CD4-positive, alpha-beta T cell (primary cell): ENCODE data around the gene ZNF132. TPM values are rescaled to one million over a fixed set of nuclear protein-coding genes. Genes with fewer than 3 reads are reported as not detected.

Source experiments
- ATAC-seq: fragments of 200-7000 bp; cut with Tn5 transposase; one replicate; pipeline ENCODE4 v1.10.0; 2022; ENCODE audit warnings: mild to moderate bottlenecking; ENCODE audit not compliant: poor library complexity
- CTCF ChIA-PET: fragments of 350-600 bp; sonication (Branson Sonifier 250); formaldehyde crosslinking; loops from one replicate; lab custom pipeline; 2021; ENCODE audit warnings: antibody characterized with exemption, inconsistent platforms; lab: Charles Lee
- POLR2A ChIA-PET: fragments of 350-600 bp; sonication (Branson Sonifier 250); formaldehyde crosslinking; loops from one replicate; lab custom pipeline; 2021; ENCODE audit warnings: antibody characterized with exemption, inconsistent platforms; lab: Charles Lee
- DNase-seq, 14 experiments: peaks; one replicate each; pipeline ENCODE4 v3.0.0-alpha.2; 2013 to 2020; ENCODE audit warnings: mixed read lengths in 2 of 14
- H3K27ac ChIP-seq, 2 donors: one replicate each; pipeline versions ENCODE4 v1.5.1 to v1.7.0; 2013; ENCODE audit warnings: low read length in 2 of 2, low read depth in 1 of 2, mild to moderate bottlenecking in 1 of 2
- H3K27me3 ChIP-seq, 2 experiments: 1 replicate in 1 of 2; 2 replicates in 1 of 2; pipeline versions ENCODE4 v1.6.1 to v1.7.0; 2013; ENCODE audit warnings: low read length in 2 of 2, control low read depth in 1 of 2, mild to moderate bottlenecking in 1 of 2, moderate library complexity in 1 of 2; ENCODE audit not compliant: insufficient read depth in 2 of 2, control insufficient read depth in 1 of 2
- H3K36me3 ChIP-seq: one replicate; pipeline ENCODE4 v1.6.1; 2013; ENCODE audit warnings: low read length, control low read depth; ENCODE audit not compliant: insufficient read depth
- H3K4me1 ChIP-seq: one replicate; pipeline ENCODE4 v1.6.1; 2013; ENCODE audit warnings: low read length, control low read depth; ENCODE audit not compliant: insufficient read depth
- H3K4me3 ChIP-seq: one replicate; pipeline ENCODE4 v1.5.1; 2013; ENCODE audit warnings: mild to moderate bottlenecking, low read length, moderate library complexity
- H3K9me3 ChIP-seq, 2 experiments: 1 replicate in 1 of 2; 2 replicates in 1 of 2; pipeline versions ENCODE4 v1.6.1 to v1.7.0; 2013; ENCODE audit warnings: low read length in 2 of 2, mild to moderate bottlenecking in 2 of 2, control low read depth in 1 of 2, moderate library complexity in 1 of 2; ENCODE audit not compliant: control insufficient read depth in 1 of 2, insufficient read depth in 1 of 2
- H3K27ac Mint-ChIP-seq: one replicate; pipeline ENCODE4 v1.8.0; 2020; ENCODE audit warnings: mixed read lengths
- H3K27me3 Mint-ChIP-seq: one replicate; pipeline ENCODE4 v1.8.0; 2021; ENCODE audit warnings: mixed read lengths
- H3K36me3 Mint-ChIP-seq: one replicate; pipeline ENCODE4 v1.8.0; 2021; ENCODE audit warnings: low read depth, mixed read lengths
- H3K4me1 Mint-ChIP-seq: one replicate; pipeline ENCODE4 v1.8.0; 2021; ENCODE audit warnings: low read depth, mixed read lengths
- H3K4me3 Mint-ChIP-seq: one replicate; pipeline ENCODE4 v1.8.0; 2020; ENCODE audit warnings: mild to moderate bottlenecking, mixed read lengths
- H3K9me3 Mint-ChIP-seq: one replicate; pipeline ENCODE4 v1.8.0; 2020; ENCODE audit warnings: mixed read lengths
- CTCF ChIP-seq: fragments of 200-600 bp; IDR thresholded peaks from one replicate; pipeline ENCODE4 v1.8.0; 2022; ENCODE audit warnings: antibody characterized with exemption, mild to moderate bottlenecking
- intact Hi-C, 2 experiments: fragments of 100-400 bp; cut with DNase I in 1 of 2; cut with micrococcal nuclease in 1 of 2; formaldehyde crosslinking; loops; one replicate each; pipeline versions ENCODE4 v1.15.1 to v1.9.0; 2023 to 2025; cut with DNase I, micrococcal nuclease
- total RNA-seq, 174 experiments: library from RNA in 2 of 174; stranded (reverse) in 2 of 174; gene quantifications; one replicate each; pipeline ENCODE4 v1.2.3 and lab custom pipeline; 2021 to 2026

Gene ZNF132
- total RNA-seq, 2 experiments from 2014 or later = 1.0 to 1.4 TPM

GRCh38 chr19:58428617-58429016 is 11.3 kb downstream of the ZNF132 start:
- no peaks in the 10 kb centered on the region for H3K27me3 Mint-ChIP-seq
- Histone ChIP-seq H3K4me3 (no peak overlapping the region), H3K36me3 (no peaks in the 10 kb centered on the region), H3K27ac (no peak overlapping the region), H3K9me3 (peaks cover 40 to 56% of the 10 kb centered on the region in 2 experiments), H3K27me3 (no peaks in the 10 kb centered on the region), H3K4me1 (no peaks in the 10 kb centered on the region)
- H3K4me1 Mint-ChIP-seq = no peaks in the 10 kb centered on the region
- H3K4me3 Mint-ChIP-seq = no peak overlapping the region
- CTCF ChIA-PET = no interaction called here
- intact Hi-C loops = no loop called here
- TF ChIP-seq CTCF = no peak
- H3K36me3 Mint-ChIP-seq = peaks cover 39% of the 10 kb centered on the region
- H3K27ac Mint-ChIP-seq = no peak overlapping the region
- no peak for ATAC-seq
- DNase-seq = no peak
- POLR2A ChIA-PET = no interaction called here
- peaks cover 17% of the 10 kb centered on the region for H3K9me3 Mint-ChIP-seq

DNA sequence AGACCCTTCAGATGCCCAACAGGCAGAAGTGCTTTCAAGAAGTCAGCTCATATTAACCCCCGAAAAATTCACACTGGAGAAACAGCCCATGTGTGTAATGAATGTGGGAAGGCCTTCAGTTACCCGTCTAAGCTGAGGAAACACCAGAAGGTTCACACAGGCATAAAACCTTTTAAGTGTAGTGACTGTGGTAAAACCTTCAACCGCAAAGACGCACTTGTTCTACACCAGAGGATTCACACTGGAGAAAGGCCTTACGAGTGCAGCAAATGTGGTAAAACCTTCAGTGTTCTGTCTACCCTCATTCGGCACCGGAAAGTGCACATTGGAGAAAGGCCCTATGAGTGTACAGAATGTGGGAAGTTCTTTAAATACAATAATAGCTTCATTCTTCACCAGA is 22.9 kb downstream of the ZNF132 start:
- Histone ChIP-seq H3K4me1 (no peaks in the 10 kb centered on the region), H3K27me3 (no peaks in the 10 kb centered on the region), H3K36me3 (peaks cover 21% of the 10 kb centered on the region), H3K27ac (no peak overlapping the region), H3K9me3 (no peaks in the 10 kb centered on the region), H3K4me3 (no peak overlapping the region)
- ATAC-seq = no peak
- intact Hi-C loops = no loop called here
- no peak for TF ChIP-seq CTCF
- no peak for DNase-seq
- POLR2A ChIA-PET = no interaction called here
- CTCF ChIA-PET = no interaction called here
- Mint-ChIP-seq H3K4me1 (no peaks in the 10 kb centered on the region), H3K9me3 (no peaks in the 10 kb centered on the region), H3K27ac (no peak overlapping the region), H3K36me3 (peaks cover 60% of the 10 kb centered on the region), H3K27me3 (no peaks in the 10 kb centered on the region), H3K4me3 (no peak overlapping the region)

GRCh38 chr19:58416604-58417003 is 23.3 kb downstream of the ZNF132 start:
- H3K27ac Mint-ChIP-seq = no peak overlapping the region
- H3K4me1 ChIP-seq = no peaks in the 10 kb centered on the region
- no peaks in the 10 kb centered on the region for H3K27me3 Mint-ChIP-seq
- no peaks in the 10 kb centered on the region for H3K27me3 ChIP-seq
- no peak overlapping the region for H3K4me3 ChIP-seq
- no peak overlapping the region for H3K4me3 Mint-ChIP-seq
- H3K36me3 Mint-ChIP-seq = peaks cover 60% of the 10 kb centered on the region
- no peak for DNase-seq
- ChIA-PET CTCF (no interaction called here), POLR2A (no interaction called here)
- no peaks in the 10 kb centered on the region for H3K4me1 Mint-ChIP-seq
- no peak for TF ChIP-seq CTCF
- no peak overlapping the region for H3K27ac ChIP-seq
- ATAC-seq = no peak
- intact Hi-C loops = no loop called here
- H3K9me3 Mint-ChIP-seq = no peaks in the 10 kb centered on the region
- H3K36me3 ChIP-seq = peaks cover 21% of the 10 kb centered on the region
- H3K9me3 ChIP-seq = no peaks in the 10 kb centered on the region
